GM19452 (cell line): ENCODE measurements around the gene AJAP1.
"Not testable (repeated sequence)": the region's sequence is repeated elsewhere in the genome, so short reads cannot be mapped to it uniquely, and the experiment has no call there.

Experiments used
- ATAC-seq: cut with Tn5 transposase; IDR thresholded peaks from one replicate; pipeline ENCODE4 v1.9.1; 2021; ENCODE audit not compliant: unreplicated experiment

Gene AJAP1

GRCh38 chr1:4657244-4657789 lies 2.9 kb downstream of the AJAP1 start:
- no peak for ATAC-seq

- ATAC-seq = no peak
These were observed 3.6 kb downstream of the AJAP1 start for GRCh38 chr1:4657960-4658541.

DNA sequence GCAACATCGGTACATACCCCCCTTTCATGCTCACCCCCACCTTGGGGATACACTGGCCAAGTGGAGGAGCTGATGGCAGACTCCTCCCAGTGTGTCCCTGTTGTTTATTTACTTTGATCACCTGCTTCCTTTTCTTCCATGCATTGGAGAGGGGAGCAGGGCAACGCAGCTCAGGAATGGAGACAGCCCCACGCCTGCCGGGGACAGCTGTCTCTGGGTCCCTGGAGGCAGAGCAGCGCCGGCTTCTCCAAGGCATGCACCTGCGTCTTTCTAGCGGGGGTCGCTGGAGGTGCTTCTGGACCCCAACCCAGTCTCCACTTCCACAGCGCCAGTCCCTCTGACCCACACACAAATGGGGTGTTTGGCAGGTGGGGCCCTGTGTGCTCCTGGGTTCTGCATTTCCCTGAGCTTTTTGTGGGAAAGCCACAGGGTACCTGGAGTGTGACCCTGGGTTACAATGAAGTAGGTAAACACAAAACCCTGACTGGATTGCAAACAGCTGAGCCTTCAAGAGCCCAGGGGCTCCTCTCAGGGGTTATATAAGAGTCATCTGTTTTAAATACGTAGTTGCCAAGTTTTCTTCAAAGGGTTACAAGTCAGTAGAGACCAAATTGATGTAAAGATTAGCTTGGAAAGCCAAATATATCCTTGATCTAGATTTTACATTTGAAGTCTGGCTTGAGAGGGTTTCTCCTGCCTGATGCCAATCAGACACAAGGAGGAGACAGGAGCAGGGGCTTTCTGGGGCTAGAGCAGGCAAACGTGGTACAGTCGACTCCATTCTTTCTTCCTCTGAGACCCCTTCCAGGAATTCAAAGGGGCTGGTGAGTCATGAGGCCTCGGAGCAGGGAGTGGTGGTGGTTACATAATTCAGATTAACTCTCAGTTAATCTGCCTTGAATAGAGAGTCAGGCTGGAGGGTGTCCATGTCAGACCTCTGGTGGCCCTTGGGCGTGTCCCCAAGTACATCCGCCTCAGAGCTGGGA lies 4.5 kb downstream of the AJAP1 start:
- ATAC-seq = no peak

GRCh38 chr1:4660917-4661594 lies 6.6 kb downstream of the AJAP1 start:
- no peak for ATAC-seq

GRCh38 chr1:4661595-4661917 lies 7.1 kb downstream of the AJAP1 start:
- no peak for ATAC-seq

GRCh38 chr1:4662168-4662567 lies 7.8 kb downstream of the AJAP1 start:
- no peak for ATAC-seq

GRCh38 chr1:4662723-4663122 lies 8.3 kb downstream of the AJAP1 start:
- no peak for ATAC-seq

GRCh38 chr1:4664095-4664494 lies 9.7 kb downstream of the AJAP1 start:
- ATAC-seq = no peak

DNA sequence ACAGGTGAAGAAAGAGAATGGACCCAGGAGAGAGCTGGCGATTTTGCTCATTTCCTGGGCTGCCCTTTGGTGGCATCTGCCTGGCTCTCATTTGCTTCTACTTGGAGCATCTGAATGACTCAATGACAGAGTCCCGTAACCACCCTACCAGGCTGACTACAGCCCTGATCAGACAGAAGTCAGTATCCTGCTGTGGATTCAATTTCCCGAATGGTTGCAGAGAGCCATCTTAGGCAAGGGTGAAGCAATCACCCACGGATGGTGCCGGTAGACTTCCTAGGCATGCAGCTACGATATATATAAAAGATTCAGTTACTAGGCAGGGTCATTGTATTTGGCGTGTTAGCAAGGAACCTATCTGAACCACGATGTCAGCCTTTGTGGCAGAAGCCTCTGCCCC lies 10.2 kb downstream of the AJAP1 start:
- ATAC-seq = no peak

DNA sequence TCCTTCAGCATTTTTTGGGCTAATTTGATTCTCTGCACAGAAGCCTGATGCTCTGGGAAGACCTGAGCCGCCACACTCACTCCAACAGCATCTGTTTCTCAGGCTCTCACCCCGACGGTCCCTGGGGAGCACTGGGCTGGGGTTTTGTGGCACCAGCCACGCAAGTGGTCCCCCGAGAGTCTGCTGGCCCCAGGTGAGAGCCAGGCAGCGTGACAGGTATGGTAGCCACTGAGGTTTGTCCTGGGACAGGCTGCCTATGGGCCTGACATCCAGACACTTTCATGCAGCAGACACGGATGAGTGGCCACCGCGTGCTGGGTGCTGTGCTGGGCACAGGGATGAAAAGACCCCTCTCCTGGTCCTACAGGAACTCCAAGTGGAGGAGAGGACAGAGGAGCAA lies 11.0 kb downstream of the AJAP1 start:
- ATAC-seq = no peak

DNA sequence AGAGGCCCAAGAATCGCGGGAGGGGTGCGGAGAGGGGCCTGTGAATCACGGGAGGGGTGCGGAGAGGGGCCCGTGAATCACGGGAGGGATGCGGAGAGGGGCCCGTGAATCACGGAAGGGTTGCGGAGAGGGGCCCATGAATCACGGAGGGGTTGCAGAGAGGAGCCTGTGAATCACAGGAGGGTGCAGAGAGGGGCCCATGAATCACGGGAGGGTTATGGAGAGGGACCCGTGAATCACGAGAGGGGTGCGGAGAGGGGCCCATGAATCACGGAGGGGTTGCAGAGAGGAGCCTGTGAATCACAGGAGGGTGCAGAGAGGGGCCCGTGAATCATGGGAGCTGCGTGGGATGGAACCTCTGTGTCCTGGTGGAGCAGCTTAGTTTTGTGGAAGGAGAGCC lies 12.3 kb downstream of the AJAP1 start:
- ATAC-seq = not testable (repeated sequence)

GRCh38 chr1:4668743-4669700 lies 14.6 kb downstream of the AJAP1 start:
- ATAC-seq = no peak

DNA sequence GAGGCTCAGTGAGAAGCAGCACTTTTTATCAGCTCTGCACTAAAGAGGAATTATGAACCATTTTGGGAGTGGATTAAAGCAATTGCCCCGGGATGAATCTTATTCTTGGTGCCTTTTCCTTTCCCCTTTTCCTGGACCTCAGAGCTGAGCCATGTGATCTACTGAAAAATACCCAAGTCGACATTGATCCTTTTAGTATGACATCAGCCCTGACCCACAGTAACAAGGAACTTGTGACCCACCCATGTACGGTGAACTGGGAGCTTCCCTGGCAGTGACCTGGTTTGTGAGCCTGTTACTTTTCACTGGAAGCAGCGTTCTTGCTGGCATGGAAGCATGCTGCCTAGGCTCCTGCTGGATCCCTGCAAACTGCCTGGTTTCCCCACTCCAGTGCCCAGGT lies 15.9 kb downstream of the AJAP1 start:
- ATAC-seq = no peak

- no peak for ATAC-seq
These were observed 17.4 kb downstream of the AJAP1 start for GRCh38 chr1:4671828-4672227.

GRCh38 chr1:4673494-4673893 lies 19.1 kb downstream of the AJAP1 start:
- ATAC-seq = no peak

DNA sequence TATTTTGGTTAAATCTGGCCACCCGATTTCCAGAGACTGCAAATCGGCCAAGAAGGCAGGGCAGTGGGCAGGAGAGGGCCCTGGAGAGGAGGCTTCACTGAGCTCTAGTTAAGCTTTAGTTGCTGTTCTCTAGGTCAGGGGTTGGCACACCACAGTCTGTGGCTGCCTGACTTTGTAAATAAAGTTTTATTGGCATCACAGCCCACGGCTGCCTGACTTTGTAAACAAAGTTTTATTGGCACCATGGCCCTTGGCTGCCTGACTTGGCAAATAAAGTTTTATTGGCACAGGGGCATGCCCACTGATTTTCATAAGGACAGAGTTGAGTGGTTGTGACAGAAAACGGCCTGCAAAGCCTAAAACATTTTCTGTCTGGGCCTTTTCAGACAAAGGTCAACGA lies 19.7 kb downstream of the AJAP1 start:
- no peak for ATAC-seq

DNA sequence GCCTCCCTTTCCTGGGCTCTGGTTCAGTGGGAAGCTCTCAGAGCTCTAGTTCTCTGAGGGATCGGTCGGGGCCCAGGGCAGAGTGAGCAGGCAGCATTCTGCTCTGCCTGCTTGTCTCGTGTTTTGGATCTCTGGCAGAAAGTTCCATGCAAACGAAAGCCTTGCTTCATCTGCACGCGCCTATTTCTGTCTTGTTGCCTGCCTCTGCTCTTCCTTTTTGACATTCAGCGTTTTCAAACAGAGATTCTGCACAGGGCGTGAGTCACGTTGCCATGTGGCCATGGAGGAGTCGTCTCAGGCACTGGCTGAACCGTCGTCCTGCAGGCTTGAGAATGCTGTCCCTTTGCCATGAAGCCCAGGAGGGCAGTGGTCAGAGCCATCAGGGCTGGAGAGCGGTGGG lies 20.3 kb downstream of the AJAP1 start:
- ATAC-seq = no peak

DNA sequence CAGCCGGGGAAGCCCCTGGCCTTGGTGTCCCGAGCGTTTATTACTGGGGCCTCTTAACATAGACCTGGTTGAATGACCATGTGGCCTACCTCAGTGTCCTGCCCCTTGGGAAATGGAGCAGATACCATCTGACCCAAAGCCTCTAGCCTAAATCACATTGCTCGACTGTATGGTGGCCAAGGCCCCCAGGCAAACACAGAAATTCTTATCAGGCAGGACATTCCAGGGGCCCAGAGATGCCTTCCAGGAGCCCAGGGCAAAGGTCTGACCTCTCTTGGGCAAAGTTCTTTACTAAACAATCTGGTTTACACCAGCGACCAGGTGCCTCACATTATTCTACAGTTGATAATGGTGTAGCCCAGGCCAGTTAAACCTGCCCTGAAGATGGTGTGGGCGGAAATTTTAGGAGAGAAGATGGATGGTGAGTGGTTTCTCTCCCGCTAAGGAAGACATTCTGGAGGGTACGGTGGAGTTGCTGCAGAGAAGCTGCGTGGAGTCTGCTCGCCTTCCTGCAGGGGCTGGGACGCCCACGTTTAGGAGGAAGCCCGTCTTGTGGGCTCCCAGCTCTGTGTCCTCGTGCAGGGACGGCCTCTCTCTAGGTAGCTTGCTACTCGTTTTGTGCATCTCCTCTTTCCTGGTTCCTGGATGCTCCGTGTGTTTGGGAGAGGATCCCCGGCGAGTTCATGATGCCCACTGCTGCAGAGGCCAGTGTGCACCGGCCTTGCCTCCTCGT lies 21.2 kb downstream of the AJAP1 start:
- no peak for ATAC-seq

DNA sequence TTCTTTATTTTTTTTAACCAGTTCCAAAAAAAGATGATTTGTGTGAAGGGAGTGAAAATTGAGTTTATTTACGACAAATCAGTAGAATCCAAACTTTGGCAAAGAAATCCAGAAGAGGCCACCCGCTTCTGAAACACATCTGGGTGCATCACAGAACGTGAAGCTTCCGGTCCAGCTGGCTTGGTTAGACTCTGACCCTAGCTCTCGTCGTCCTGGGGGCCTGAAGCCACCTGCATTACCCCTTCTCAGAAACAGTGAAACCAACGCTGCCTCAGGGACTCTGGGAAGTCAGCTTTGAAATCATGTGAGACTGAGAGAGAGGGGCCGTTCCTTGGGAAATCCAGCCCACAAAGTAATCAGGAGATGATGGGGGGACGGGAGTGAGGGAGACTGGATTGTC lies 21.8 kb downstream of the AJAP1 start:
- no peak for ATAC-seq

DNA sequence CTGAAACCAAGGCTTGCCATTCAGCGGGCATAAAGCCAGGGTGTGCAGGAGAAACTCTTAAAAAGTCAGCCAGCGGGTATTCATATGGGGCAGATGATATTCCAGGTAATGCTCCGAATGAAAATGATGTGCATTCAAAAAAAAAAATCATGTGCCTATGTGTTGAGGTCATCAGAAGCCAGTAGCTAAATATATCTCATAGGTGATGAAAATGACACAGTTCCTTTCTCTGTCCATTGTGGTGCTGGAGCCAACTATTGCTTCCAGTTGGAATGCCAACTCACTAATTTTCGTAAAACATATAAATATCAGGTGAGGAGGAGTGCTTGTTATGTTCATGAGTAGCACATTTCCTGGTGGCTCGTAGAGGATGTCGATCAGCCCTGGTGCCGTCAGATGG lies 23.2 kb downstream of the AJAP1 start:
- no peak for ATAC-seq
